T-helper 2 cell treated with Interferon-gamma antibody and Interleukin-4, amounts not matched to agents 5 μg/mL and 100 μg/mL, for 36 hours (primary cell): ENCODE data around the gene NDUFAF7.
A peak's percentile ranks its signal among the peaks of the same experiment; 100 is the strongest.
"Not testable (repeated sequence)": the region's sequence is repeated elsewhere in the genome, so short reads cannot be mapped to it uniquely, and the experiment has no call there.

Source experiments
- DNase-seq: peaks from one replicate; pipeline ENCODE4 v3.0.0; 2021; ENCODE audit warnings: low spot score
- H3K27ac Mint-ChIP-seq: one replicate; pipeline ENCODE4 v1.8.0; 2021; ENCODE audit warnings: mild to moderate bottlenecking, mixed read lengths
- H3K27me3 Mint-ChIP-seq: one replicate; pipeline ENCODE4 v1.8.0; 2021; ENCODE audit warnings: low read depth, mixed read lengths
- H3K36me3 Mint-ChIP-seq: one replicate; pipeline ENCODE4 v1.8.0; 2021; ENCODE audit warnings: low read depth, mixed read lengths
- H3K4me1 Mint-ChIP-seq: one replicate; pipeline ENCODE4 v1.8.0; 2021; ENCODE audit warnings: low read depth, mixed read lengths
- H3K4me3 Mint-ChIP-seq: one replicate; pipeline ENCODE4 v1.8.0; 2022; ENCODE audit warnings: mild to moderate bottlenecking, moderate library complexity, mixed read lengths
- H3K9me3 Mint-ChIP-seq: one replicate; pipeline ENCODE4 v1.8.0; 2021; ENCODE audit warnings: mixed read lengths

NDUFAF7 gene

DNA sequence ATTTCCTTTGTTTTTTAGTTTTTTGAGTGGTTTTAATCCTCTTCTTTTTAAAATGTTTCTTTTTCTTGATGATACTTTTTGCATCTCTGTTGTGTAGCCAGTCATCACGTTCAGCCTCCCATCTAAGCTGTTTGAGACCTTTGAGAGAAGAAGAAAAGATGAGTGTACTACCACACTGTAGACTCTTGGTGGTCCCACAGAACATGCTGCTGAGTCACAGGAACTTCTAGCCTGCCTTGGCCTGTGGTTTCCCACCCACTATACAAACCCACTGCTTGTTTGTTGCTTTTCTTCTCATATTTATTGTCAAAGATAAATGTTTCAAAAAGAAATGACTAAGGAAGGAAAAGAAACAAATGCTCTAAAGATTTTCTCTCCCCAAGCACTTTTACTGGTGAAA lies 29.7 kb upstream of the NDUFAF7 start:
- no peak overlapping the region for H3K4me3 Mint-ChIP-seq
- H3K27ac Mint-ChIP-seq = peak overlapping the region; percentile 31
- DNase-seq = peak; percentile 50
- H3K36me3 Mint-ChIP-seq = peaks cover 67% of the 10 kb centered on the region
- no peaks in the 10 kb centered on the region for H3K27me3 Mint-ChIP-seq
- H3K9me3 Mint-ChIP-seq = peaks cover 29% of the 10 kb centered on the region
- peaks cover 26% of the 10 kb centered on the region for H3K4me1 Mint-ChIP-seq

- peaks cover 48% of the 10 kb centered on the region for H3K9me3 Mint-ChIP-seq
- H3K27ac Mint-ChIP-seq = no peak overlapping the region
- DNase-seq = no peak
- H3K27me3 Mint-ChIP-seq = no peaks in the 10 kb centered on the region
- H3K4me1 Mint-ChIP-seq = peaks cover 18% of the 10 kb centered on the region
- no peak overlapping the region for H3K4me3 Mint-ChIP-seq
- peaks cover 83% of the 10 kb centered on the region for H3K36me3 Mint-ChIP-seq
Observed at GRCh38 chr2:37203708-37204107, 27.8 kb upstream of the NDUFAF7 start.

GRCh38 chr2:37205071-37205661 lies 26.3 kb upstream of the NDUFAF7 start:
- not testable (repeated sequence) for DNase-seq, H3K27ac Mint-ChIP-seq
- peaks cover 63% of the 10 kb centered on the region for H3K9me3 Mint-ChIP-seq

GRCh38 chr2:37205689-37206341 lies 25.6 kb upstream of the NDUFAF7 start:
- Mint-ChIP-seq H3K4me3 (no peak overlapping the region), H3K27me3 (no peaks in the 10 kb centered on the region), H3K9me3 (peaks cover 64% of the 10 kb centered on the region), H3K27ac (no peak overlapping the region), H3K36me3 (peaks cover 93% of the 10 kb centered on the region), H3K4me1 (peaks cover 11% of the 10 kb centered on the region)
- no peak for DNase-seq

More at GRCh38 chr2:37205071-37205661, 26.3 kb upstream of the NDUFAF7 start:
- H3K4me1 Mint-ChIP-seq = peaks cover 11% of the 10 kb centered on the region
- H3K36me3 Mint-ChIP-seq = peaks cover 92% of the 10 kb centered on the region
- not testable (repeated sequence) for H3K27me3 Mint-ChIP-seq, H3K4me3 Mint-ChIP-seq

GRCh38 chr2:37206760-37207159 lies 24.7 kb upstream of the NDUFAF7 start:
- DNase-seq, H3K27me3 Mint-ChIP-seq, H3K4me1 Mint-ChIP-seq, H3K27ac Mint-ChIP-seq, H3K4me3 Mint-ChIP-seq: not testable (repeated sequence)
- Mint-ChIP-seq H3K36me3 (peaks cover 95% of the 10 kb centered on the region), H3K9me3 (peaks cover 64% of the 10 kb centered on the region)

GRCh38 chr2:37211212-37211611 lies 20.2 kb upstream of the NDUFAF7 start:
- H3K4me1 Mint-ChIP-seq = peaks cover 5% of the 10 kb centered on the region
- peaks cover 41% of the 10 kb centered on the region for H3K9me3 Mint-ChIP-seq
- H3K27ac Mint-ChIP-seq = no peak overlapping the region
- H3K4me3 Mint-ChIP-seq = no peak overlapping the region
- peaks cover 77% of the 10 kb centered on the region for H3K36me3 Mint-ChIP-seq
- no peaks in the 10 kb centered on the region for H3K27me3 Mint-ChIP-seq
- no peak for DNase-seq

GRCh38 chr2:37211939-37212338 lies 19.5 kb upstream of the NDUFAF7 start:
- H3K36me3 Mint-ChIP-seq = peaks cover 76% of the 10 kb centered on the region
- no peaks in the 10 kb centered on the region for H3K27me3 Mint-ChIP-seq
- H3K9me3 Mint-ChIP-seq = peaks cover 34% of the 10 kb centered on the region
- no peak overlapping the region for H3K27ac Mint-ChIP-seq
- H3K4me3 Mint-ChIP-seq = no peak overlapping the region
- H3K4me1 Mint-ChIP-seq = peaks cover 7% of the 10 kb centered on the region
- no peak for DNase-seq

DNA sequence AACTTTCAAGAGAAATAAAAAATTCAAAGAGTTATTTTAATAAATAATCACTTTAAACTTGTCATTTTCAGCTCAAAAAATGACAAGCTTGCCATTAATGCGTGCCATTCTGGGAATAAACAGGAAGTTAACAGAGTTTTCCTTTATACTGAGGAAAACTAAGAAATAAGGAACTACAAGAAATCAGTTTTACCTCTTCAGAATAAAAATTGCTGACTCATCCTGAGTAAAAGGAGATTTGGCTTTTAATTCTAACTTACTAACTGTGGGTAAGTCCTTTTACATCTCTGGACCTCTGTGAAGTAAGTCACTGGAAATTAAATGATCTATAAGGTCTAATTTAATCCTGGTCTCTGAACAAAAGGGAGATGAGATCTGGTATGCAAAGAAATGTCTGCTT lies 16.2 kb upstream of the NDUFAF7 start:
- H3K36me3 Mint-ChIP-seq = peaks cover 60% of the 10 kb centered on the region
- H3K9me3 Mint-ChIP-seq = peaks cover under 1% of the 10 kb centered on the region
- DNase-seq = no peak
- no peaks in the 10 kb centered on the region for H3K27me3 Mint-ChIP-seq
- H3K4me3 Mint-ChIP-seq = no peak overlapping the region
- no peak overlapping the region for H3K27ac Mint-ChIP-seq
- H3K4me1 Mint-ChIP-seq = peaks cover 7% of the 10 kb centered on the region

DNA sequence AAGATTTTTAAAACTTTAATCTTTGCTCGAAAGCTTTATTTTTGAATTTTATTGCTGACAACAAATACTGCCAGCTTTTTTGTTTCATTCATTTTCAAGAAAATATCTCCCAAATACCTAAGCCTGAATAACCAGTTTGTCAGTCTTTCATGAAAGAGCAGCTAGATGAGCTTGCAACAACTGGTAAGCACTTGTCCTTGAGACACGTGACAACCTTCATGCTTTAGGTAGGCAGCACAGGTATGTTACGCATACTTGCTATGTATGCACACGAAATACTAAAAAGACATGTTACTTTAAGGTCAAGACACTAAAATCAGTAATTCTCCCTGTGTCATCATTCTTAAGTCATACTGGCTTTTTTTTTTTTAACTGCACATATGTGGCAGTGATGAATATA lies 12.4 kb upstream of the NDUFAF7 start:
- H3K36me3 Mint-ChIP-seq = peaks cover 66% of the 10 kb centered on the region
- no peaks in the 10 kb centered on the region for H3K27me3 Mint-ChIP-seq
- H3K4me3 Mint-ChIP-seq = no peak overlapping the region
- H3K27ac Mint-ChIP-seq = no peak overlapping the region
- H3K4me1 Mint-ChIP-seq = peaks cover 19% of the 10 kb centered on the region
- no peak for DNase-seq
- no peaks in the 10 kb centered on the region for H3K9me3 Mint-ChIP-seq

DNA sequence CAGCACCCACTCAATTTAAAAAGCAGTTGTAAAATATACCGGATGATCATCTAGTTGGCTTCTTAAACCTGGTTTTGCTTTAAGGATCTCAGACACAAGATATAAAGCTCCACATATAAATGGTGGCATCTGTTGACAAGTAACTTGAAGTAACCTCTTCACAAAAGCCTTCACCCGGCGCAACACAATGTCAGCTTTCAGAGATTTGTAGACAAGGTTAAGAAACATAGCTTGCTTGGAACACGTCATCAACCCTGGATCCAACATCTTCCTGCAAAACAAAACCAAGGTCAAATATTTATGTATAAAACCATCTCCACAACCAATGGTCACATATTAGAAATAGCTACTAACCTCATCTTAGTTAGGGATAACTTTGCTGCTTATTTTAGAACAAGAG lies 8.3 kb upstream of the NDUFAF7 start:
- peaks cover 30% of the 10 kb centered on the region for H3K4me1 Mint-ChIP-seq
- no peak for DNase-seq
- H3K27me3 Mint-ChIP-seq = no peaks in the 10 kb centered on the region
- H3K36me3 Mint-ChIP-seq = peaks cover 63% of the 10 kb centered on the region
- no peaks in the 10 kb centered on the region for H3K9me3 Mint-ChIP-seq
- H3K27ac Mint-ChIP-seq = no peak overlapping the region
- no peak overlapping the region for H3K4me3 Mint-ChIP-seq

DNA sequence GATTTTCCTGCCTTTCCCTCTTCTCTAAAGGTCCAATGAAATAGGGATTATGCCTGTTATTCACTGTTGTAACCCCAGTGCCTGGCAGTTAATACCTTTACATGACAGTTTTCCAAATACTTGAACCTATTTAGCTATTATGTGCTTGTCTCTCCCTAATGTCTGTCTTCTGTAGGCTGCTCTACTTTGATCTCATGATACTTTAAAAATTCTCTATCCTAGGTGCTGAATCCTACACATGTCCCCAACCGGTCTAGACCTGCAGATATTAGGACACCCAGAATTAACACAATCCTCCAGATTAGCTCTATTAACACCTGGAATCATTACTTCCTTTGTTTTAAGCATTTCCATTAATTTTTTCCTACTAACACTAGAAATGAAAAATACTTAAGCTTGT lies 7.4 kb upstream of the NDUFAF7 start:
- Mint-ChIP-seq H3K36me3 (peaks cover 64% of the 10 kb centered on the region), H3K4me1 (peaks cover 31% of the 10 kb centered on the region), H3K27ac (no peak overlapping the region)

GRCh38 chr2:37225129-37225528 lies 6.3 kb upstream of the NDUFAF7 start:
- not testable (repeated sequence) for H3K27ac Mint-ChIP-seq
- peaks cover 38% of the 10 kb centered on the region for H3K4me1 Mint-ChIP-seq

More for the DNA sequence above, 7.4 kb upstream of the NDUFAF7 start:
- Mint-ChIP-seq H3K9me3 (no peaks in the 10 kb centered on the region), H3K27me3 (no peaks in the 10 kb centered on the region), H3K4me3 (no peak overlapping the region)
- DNase-seq = no peak

GRCh38 chr2:37226863-37227262 lies 4.6 kb upstream of the NDUFAF7 start:
- Mint-ChIP-seq H3K36me3 (peaks cover 42% of the 10 kb centered on the region), H3K4me3 (no peak overlapping the region), H3K27me3 (no peaks in the 10 kb centered on the region), H3K9me3 (no peaks in the 10 kb centered on the region), H3K27ac (no peak overlapping the region), H3K4me1 (peaks cover 38% of the 10 kb centered on the region)
- no peak for DNase-seq

More at GRCh38 chr2:37225129-37225528, 6.3 kb upstream of the NDUFAF7 start:
- H3K4me3 Mint-ChIP-seq, H3K9me3 Mint-ChIP-seq, H3K27me3 Mint-ChIP-seq, DNase-seq: not testable (repeated sequence)
- H3K36me3 Mint-ChIP-seq = peaks cover 58% of the 10 kb centered on the region

GRCh38 chr2:37228788-37229187 lies 2.7 kb upstream of the NDUFAF7 start:
- peaks cover 31% of the 10 kb centered on the region for H3K36me3 Mint-ChIP-seq
- no peak overlapping the region for H3K4me3 Mint-ChIP-seq
- no peaks in the 10 kb centered on the region for H3K9me3 Mint-ChIP-seq
- DNase-seq = no peak
- no peak overlapping the region for H3K27ac Mint-ChIP-seq
- no peaks in the 10 kb centered on the region for H3K27me3 Mint-ChIP-seq
- H3K4me1 Mint-ChIP-seq = peaks cover 26% of the 10 kb centered on the region

- Mint-ChIP-seq H3K27me3 (no peaks in the 10 kb centered on the region), H3K9me3 (no peaks in the 10 kb centered on the region), H3K4me1 (peaks cover 21% of the 10 kb centered on the region), H3K4me3 (no peak overlapping the region), H3K36me3 (peaks cover 33% of the 10 kb centered on the region), H3K27ac (no peak overlapping the region)
- DNase-seq = no peak
Observed at GRCh38 chr2:37230581-37230980, 877 bp upstream of the NDUFAF7 start.
